ENCODE measurements around the gene LAPTM4A. TPM values are rescaled to one million over a fixed set of nuclear protein-coding genes. Genes with fewer than 3 reads are reported as not detected.

The LAPTM4A gene
- total RNA-seq = 249 and 275 TPM in 2 replicates

DNA sequence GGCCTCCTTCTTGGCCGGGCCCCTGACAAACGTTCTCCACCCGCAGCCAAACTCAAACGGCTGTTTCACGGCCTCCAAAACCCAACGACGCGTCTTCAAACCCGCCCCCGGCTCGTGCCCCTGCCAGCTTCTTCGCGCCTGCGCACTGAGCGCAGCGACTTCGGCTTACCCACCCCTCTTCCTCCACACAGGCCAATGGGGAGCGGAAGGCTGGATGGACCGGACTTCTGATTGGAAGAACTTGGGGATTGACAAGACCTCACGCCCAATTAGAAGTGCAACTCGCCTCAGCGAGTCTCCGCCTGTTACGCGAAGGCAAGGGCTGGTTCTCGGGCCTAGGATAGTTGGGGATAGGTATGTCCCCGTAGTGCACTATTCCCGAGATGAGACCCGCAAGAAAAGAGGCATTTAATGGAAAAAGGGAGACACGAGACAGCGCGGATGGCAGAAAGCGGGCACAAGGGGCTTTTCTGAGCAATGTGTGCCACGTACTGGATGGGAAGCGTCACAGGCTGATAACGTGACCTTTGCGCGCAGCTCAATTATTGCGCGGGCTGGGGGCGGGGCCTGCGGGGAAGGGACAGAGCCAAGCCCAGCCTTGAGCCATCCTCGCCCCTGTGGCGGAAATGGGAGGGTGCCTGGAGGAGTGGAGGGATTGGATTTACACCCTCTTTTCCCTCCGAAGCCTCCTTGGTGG lies at the start of gene LAPTM4A:
Gene LAPTM4A (minus strand): TSS at position 97 of the 697 bp plus-strand sequence. CDS start 108 bp downstream, outside the sequence.
- peak; percentile 93 for DNase-seq (ENCODE audit: insufficient read length, low spot score, missing footprints)
- H3K79me2 ChIP-seq (ENCODE audit: insufficient read depth, low read length) = peaks cover 44% of the 10 kb centered on the region

DNA sequence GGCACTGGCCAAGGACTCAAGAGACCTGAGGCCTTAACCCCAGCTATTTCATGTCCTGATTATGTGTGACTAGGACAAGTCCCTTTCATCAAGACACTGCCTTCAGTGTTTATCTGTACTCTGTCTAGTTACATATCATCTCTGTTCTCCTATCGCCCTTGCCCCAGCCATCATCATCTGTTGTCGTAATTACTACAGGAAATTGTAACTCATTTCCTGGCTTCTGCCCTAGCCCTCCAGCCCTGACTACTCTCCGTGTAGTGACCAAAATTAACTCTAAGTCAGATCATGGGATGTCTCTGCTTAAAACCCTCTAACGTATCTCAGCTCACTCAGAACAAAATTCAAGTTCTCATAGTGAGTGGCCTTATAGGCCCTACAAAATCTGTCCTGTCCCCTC lies 49.3 kb upstream of the LAPTM4A start:
- TF ChIP-seq, protein P1, sequence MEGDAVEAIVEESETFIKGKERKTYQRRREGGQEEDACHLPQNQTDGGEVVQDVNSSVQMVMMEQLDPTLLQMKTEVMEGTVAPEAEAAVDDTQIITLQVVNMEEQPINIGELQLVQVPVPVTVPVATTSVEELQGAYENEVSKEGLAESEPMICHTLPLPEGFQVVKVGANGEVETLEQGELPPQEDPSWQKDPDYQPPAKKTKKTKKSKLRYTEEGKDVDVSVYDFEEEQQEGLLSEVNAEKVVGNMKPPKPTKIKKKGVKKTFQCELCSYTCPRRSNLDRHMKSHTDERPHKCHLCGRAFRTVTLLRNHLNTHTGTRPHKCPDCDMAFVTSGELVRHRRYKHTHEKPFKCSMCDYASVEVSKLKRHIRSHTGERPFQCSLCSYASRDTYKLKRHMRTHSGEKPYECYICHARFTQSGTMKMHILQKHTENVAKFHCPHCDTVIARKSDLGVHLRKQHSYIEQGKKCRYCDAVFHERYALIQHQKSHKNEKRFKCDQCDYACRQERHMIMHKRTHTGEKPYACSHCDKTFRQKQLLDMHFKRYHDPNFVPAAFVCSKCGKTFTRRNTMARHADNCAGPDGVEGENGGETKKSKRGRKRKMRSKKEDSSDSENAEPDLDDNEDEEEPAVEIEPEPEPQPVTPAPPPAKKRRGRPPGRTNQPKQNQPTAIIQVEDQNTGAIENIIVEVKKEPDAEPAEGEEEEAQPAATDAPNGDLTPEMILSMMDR (IDR thresholded peaks at IDR 0.05; ENCODE audit: extremely low read depth, low read depth, low read length) = no peak
- Histone ChIP-seq H3K36me3 (ENCODE audit: insufficient read depth, low read length) (no peaks in the 10 kb centered on the region), H4K20me1 (ENCODE audit: insufficient read depth, low read length) (no peaks in the 10 kb centered on the region), H3K4me1 (ENCODE audit: insufficient read depth, low read length) (no peaks in the 10 kb centered on the region), H3K4me2 (ENCODE audit: insufficient read depth, low read length) (no peak overlapping the region), H3K4me3 (ENCODE audit: insufficient read depth, low read length) (no peak overlapping the region), H2AFZ (ENCODE audit: low read length) (no peak overlapping the region), H3K9me3 (ENCODE audit: low read depth, low read length) (no peaks in the 10 kb centered on the region), H3K27me3 (ENCODE audit: insufficient read depth, low read length) (no peaks in the 10 kb centered on the region), H3K27ac (ENCODE audit: low read depth, low read length) (no peak overlapping the region), H3K79me2 (ENCODE audit: insufficient read depth, low read length) (no peaks in the 10 kb centered on the region)
- no peak for DNase-seq (ENCODE audit: insufficient read length, low spot score, missing footprints)

More for the DNA sequence above, at the start of gene LAPTM4A:
- peak within 1 kb of the TSS; percentile 94 for H3K4me2 ChIP-seq (ENCODE audit: insufficient read depth, low read length)
- peaks cover 36% of the 10 kb centered on the region for H4K20me1 ChIP-seq (ENCODE audit: insufficient read depth, low read length)
- H3K36me3 ChIP-seq (ENCODE audit: insufficient read depth, low read length) = no peaks in the 10 kb centered on the region
- H3K27ac ChIP-seq (ENCODE audit: low read depth, low read length) = peak within 1 kb of the TSS; percentile 99
- peak within 1 kb of the TSS; percentile 88 for H3K4me3 ChIP-seq (ENCODE audit: insufficient read depth, low read length)
- H3K27me3 ChIP-seq (ENCODE audit: insufficient read depth, low read length) = no peaks in the 10 kb centered on the region
- no peaks in the 10 kb centered on the region for H3K9me3 ChIP-seq (ENCODE audit: low read depth, low read length)
- H2AFZ ChIP-seq (ENCODE audit: low read length) = peak within 1 kb of the TSS; percentile 92
- TF ChIP-seq, protein P1 (IDR thresholded peaks at IDR 0.05; ENCODE audit: extremely low read depth, low read depth, low read length) = no peak
- H3K4me1 ChIP-seq (ENCODE audit: insufficient read depth, low read length) = peaks cover 32% of the 10 kb centered on the region

DNA sequence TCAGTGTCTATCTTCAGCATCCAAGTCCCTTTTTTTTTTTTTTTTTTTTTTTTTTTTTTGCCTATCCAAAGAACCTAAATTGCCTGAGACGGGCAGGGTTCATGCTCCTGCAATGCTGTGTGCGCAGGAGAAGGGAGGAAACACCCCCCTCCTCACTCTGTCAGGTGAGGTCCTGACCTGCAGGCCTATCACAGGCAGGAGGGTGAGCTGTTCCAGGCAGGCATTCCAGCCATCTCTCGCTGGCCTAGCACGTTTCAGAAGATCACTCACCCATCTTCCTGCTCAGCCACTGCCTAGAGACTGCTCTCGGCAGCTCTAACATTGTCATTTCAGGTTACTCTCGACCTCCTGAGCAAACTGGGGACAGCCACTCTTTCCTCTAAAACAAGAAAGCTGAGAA lies 48.4 kb upstream of the LAPTM4A start:
- no peaks in the 10 kb centered on the region for H3K79me2 ChIP-seq (ENCODE audit: insufficient read depth, low read length)
- H3K27me3 ChIP-seq (ENCODE audit: insufficient read depth, low read length) = no peaks in the 10 kb centered on the region
- no peaks in the 10 kb centered on the region for H3K9me3 ChIP-seq (ENCODE audit: low read depth, low read length)
- H3K36me3 ChIP-seq (ENCODE audit: insufficient read depth, low read length) = no peaks in the 10 kb centered on the region
- no peak overlapping the region for H3K4me2 ChIP-seq (ENCODE audit: insufficient read depth, low read length)
- TF ChIP-seq, protein P1 (IDR thresholded peaks at IDR 0.05; ENCODE audit: extremely low read depth, low read depth, low read length) = no peak
- no peaks in the 10 kb centered on the region for H4K20me1 ChIP-seq (ENCODE audit: insufficient read depth, low read length)
- no peaks in the 10 kb centered on the region for H3K4me1 ChIP-seq (ENCODE audit: insufficient read depth, low read length)
- no peak overlapping the region for H3K27ac ChIP-seq (ENCODE audit: low read depth, low read length)
- H3K4me3 ChIP-seq (ENCODE audit: insufficient read depth, low read length) = no peak overlapping the region
- no peak overlapping the region for H2AFZ ChIP-seq (ENCODE audit: low read length)
- no peak for DNase-seq (ENCODE audit: insufficient read length, low spot score, missing footprints)

DNA sequence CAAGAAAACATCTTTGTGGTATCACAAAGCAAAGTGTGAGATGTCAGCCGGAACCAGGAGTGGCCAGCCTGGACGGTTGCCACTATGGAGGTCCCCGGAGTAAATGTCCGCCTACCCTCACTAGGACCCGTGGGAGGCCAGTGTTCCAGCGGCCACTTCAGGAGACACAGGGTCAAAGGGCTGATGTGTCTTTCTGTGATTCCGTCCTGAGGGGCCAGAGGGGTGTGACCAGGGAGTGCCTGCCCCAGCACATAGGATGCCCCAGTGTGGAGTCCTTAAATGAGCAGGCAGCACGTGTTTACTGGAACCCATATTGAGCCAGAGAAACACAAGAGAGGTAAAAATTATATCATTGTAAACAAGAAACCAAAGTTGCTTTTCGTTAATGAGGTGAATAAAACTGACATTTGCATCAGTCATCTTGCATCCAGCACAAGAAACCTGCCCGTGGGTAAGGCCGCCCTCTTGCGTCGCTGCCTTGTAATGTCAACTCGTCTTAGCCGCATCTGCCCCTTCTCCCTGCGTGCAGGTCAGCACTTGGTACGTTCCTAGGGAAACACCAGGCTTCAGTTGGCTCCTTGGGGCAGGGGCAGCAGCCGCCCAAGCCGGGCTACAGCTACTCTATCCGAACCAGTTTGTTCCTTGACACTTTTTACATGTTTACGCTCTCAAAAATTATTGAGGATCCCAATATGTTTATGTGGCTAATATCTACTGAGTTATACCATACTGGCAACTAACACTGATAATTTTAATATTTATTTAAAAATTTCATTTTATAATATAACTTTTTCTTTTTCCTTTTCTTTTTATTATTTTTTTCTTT lies 46.7 kb upstream of the LAPTM4A start:
- peak overlapping the region; percentile 2 for H3K4me2 ChIP-seq (ENCODE audit: insufficient read depth, low read length)
- H2AFZ ChIP-seq (ENCODE audit: low read length) = peak overlapping the region; percentile 61
- TF ChIP-seq, protein P1 (IDR thresholded peaks at IDR 0.05; ENCODE audit: extremely low read depth, low read depth, low read length) = peak; percentile 97

More for the DNA sequence above, 46.7 kb upstream of the LAPTM4A start:
- H3K27ac ChIP-seq (ENCODE audit: low read depth, low read length) = no peak overlapping the region
- H3K4me1 ChIP-seq (ENCODE audit: insufficient read depth, low read length) = peaks cover 7% of the 10 kb centered on the region
- peak; percentile 95 for DNase-seq (ENCODE audit: insufficient read length, low spot score, missing footprints)
- no peaks in the 10 kb centered on the region for H3K27me3 ChIP-seq (ENCODE audit: insufficient read depth, low read length)
- H3K4me3 ChIP-seq (ENCODE audit: insufficient read depth, low read length) = no peak overlapping the region
- no peaks in the 10 kb centered on the region for H4K20me1 ChIP-seq (ENCODE audit: insufficient read depth, low read length)
- H3K9me3 ChIP-seq (ENCODE audit: low read depth, low read length) = no peaks in the 10 kb centered on the region
- H3K79me2 ChIP-seq (ENCODE audit: insufficient read depth, low read length) = no peaks in the 10 kb centered on the region
- no peaks in the 10 kb centered on the region for H3K36me3 ChIP-seq (ENCODE audit: insufficient read depth, low read length)
